HFFc6 (cell line): ENCODE measurements around the gene ZSCAN25. TPM values are rescaled to one million over a fixed set of nuclear protein-coding genes. Genes with fewer than 3 reads are reported as not detected.
"Not testable (repeated sequence)": the region's sequence is repeated elsewhere in the genome, so short reads cannot be mapped to it uniquely, and the experiment has no call there.

Source experiments
- DNase-seq: peaks from one replicate; pipeline ENCODE4 v3.0.0-alpha.2; 2018
- H3K27ac Mint-ChIP-seq: 2 replicates; pipeline ENCODE4 v1.8.0; 2020; ENCODE audit warnings: mild to moderate bottlenecking, mixed read lengths
- H3K27me3 Mint-ChIP-seq: 2 replicates; pipeline ENCODE4 v1.8.0; 2021; ENCODE audit warnings: mild to moderate bottlenecking, moderate library complexity, mixed read lengths; ENCODE audit not compliant: insufficient read depth
- H3K36me3 Mint-ChIP-seq: 2 replicates; pipeline ENCODE4 v1.8.0; 2021; ENCODE audit warnings: low read depth, mixed read lengths
- H3K4me1 Mint-ChIP-seq: 2 replicates; pipeline ENCODE4 v1.8.0; 2020; ENCODE audit warnings: low read depth, mixed read lengths
- H3K4me3 Mint-ChIP-seq: 2 replicates; pipeline ENCODE4 v1.8.0; 2020; ENCODE audit warnings: mild to moderate bottlenecking, moderate library complexity, mixed read lengths
- H3K9me3 Mint-ChIP-seq: 2 replicates; pipeline ENCODE4 v1.8.0; 2020; ENCODE audit warnings: mild to moderate bottlenecking, mixed read lengths
- long read RNA-seq: library from polyadenylated mRNA; unstranded; transcript quantifications from one replicate; pipeline ENCODE4 v2.0.0, GENCODE V29; 2019
- total RNA-seq, 6 experiments: library from RNA; stranded (reverse); fragmentation: NEBNext Ultra II Directional; extraction: Animal tissue kit (Norgen Biotek cat#: 25700); gene quantifications; 2 replicates in 1 of 6; 3 replicates in 5 of 6; pipeline ENCODE4 v1.2.3, GENCODE V29; 2021
- TF ChIP-seq, protein P1 (sequence below): fragments of 200-600 bp; sonication (generic); IDR thresholded peaks from 2 replicates; pipeline ENCODE4 v1.5.0; 2021; ENCODE audit warnings: antibody characterized with exemption, mild to moderate bottlenecking

Gene ZSCAN25
- 10 to 100 TPM in 3 of 6 experiments, 1 to 10 TPM in 3; 9.3 to 12.6 (median 9.9) TPM for total RNA-seq
- long read RNA-seq, full-length matches to known transcripts = 1 of 5 reads
- long read RNA-seq, partial matches to known transcripts = 1 of 5 reads
- long read RNA-seq, other reads (novel, unspliced or antisense) = 3 of 5 reads

DNA sequence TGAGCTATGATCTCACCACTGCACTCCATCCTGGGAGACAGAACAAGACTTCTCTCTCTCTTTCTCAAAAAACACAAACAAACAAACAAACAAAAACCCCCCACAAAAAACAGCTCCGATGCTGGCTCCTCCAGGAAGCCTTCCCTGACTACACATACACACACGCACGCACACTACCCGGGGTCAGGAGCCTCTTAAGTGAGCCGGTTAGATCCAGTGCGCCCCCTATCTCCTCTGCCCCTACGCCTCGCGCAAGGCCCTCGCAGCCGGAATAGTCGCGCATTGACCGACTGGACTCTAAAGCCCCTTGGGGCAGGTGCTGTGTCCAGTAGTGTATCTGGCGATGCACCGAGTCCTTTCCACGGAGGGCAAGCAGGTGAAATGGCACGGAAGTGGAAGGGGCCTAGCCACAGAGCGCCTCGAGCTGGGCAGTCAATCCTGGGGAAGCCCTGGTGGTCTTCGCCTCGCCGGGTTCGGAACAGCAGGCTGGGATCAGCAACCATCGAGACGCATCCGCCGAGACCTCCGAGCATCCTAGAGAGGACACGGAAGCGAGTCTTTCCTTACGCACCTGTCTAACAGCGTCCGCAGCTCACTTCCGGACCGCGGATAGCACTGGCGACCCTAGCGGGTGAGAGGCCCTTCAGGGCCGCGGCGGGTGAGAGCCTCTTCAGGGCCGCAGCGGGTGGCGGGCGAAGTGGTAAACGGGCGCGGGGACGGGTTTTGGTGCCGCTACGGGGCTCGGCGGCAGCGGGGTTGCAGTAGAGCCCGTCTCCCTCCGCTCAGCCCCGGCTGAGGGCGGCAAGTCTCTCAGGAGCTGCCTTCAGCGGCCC, at the start of gene ZSCAN25:
ZSCAN25 (plus strand) TSS at position 588 of the 833 bp plus-strand sequence. CDS start 2,661 bp downstream, outside the sequence.
- DNase-seq = peak; percentile 84
- peak within 1 kb of the TSS; percentile 95 for H3K4me3 Mint-ChIP-seq
- TF ChIP-seq, protein P1, sequence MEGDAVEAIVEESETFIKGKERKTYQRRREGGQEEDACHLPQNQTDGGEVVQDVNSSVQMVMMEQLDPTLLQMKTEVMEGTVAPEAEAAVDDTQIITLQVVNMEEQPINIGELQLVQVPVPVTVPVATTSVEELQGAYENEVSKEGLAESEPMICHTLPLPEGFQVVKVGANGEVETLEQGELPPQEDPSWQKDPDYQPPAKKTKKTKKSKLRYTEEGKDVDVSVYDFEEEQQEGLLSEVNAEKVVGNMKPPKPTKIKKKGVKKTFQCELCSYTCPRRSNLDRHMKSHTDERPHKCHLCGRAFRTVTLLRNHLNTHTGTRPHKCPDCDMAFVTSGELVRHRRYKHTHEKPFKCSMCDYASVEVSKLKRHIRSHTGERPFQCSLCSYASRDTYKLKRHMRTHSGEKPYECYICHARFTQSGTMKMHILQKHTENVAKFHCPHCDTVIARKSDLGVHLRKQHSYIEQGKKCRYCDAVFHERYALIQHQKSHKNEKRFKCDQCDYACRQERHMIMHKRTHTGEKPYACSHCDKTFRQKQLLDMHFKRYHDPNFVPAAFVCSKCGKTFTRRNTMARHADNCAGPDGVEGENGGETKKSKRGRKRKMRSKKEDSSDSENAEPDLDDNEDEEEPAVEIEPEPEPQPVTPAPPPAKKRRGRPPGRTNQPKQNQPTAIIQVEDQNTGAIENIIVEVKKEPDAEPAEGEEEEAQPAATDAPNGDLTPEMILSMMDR = peak; percentile 60
- H3K36me3 Mint-ChIP-seq = peaks cover 13% of the 10 kb centered on the region
- H3K4me1 Mint-ChIP-seq = peaks cover 55% of the 10 kb centered on the region
- H3K27ac Mint-ChIP-seq = peak within 1 kb of the TSS; percentile 90
- H3K27me3 Mint-ChIP-seq = peaks cover 3% of the 10 kb centered on the region
- H3K9me3 Mint-ChIP-seq = no peaks in the 10 kb centered on the region

DNA sequence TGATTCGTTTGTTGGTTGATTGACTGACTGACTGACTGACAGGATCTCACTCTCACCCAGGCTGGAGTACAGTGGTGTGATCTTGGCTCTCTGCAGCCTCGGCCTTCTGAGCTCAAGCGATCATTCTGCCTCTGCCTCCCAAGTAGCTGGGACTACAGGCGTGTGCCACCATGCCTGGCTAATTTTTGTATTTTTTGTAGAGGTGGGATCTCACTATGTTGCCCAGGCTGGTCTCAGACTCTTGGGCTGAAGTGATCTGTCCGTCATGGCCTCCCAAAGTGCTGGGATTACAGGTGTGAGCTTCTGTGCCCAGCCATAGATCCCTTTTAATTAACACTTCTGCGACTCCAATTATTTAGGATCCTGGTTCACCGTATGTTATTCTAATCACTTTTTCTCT, 48.0 kb upstream of the ZSCAN25 start:
- Mint-ChIP-seq H3K36me3 (peaks cover 60% of the 10 kb centered on the region), H3K4me1 (peaks cover 12% of the 10 kb centered on the region)
- not testable (repeated sequence) for H3K27me3 Mint-ChIP-seq, H3K4me3 Mint-ChIP-seq, H3K27ac Mint-ChIP-seq, DNase-seq, H3K9me3 Mint-ChIP-seq

DNA sequence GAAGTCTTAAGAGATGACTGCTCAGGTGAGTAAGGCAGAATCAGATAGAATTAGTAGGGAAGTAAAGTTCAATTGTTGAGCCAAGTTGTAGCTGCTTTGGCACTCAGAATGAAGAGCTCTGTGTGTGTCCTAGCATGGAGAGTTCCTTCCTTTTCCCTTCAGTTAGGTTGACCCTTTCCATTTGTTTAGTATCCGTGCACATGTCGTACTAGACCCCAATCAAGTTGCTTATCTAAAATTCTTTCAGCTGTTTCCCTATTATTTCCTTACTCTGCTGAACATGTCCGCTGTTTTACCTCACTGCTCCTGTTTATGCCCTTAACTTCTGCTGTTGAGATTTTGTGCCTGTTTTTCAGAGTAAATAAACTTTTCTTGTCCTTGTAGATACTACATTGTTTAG, 45.0 kb upstream of the ZSCAN25 start:
- no peak for DNase-seq
- TF ChIP-seq, protein P1 = no peak
- H3K4me1 Mint-ChIP-seq = no peaks in the 10 kb centered on the region
- peaks cover 42% of the 10 kb centered on the region for H3K36me3 Mint-ChIP-seq
- H3K4me3 Mint-ChIP-seq = no peak overlapping the region
- no peak overlapping the region for H3K27ac Mint-ChIP-seq
- no peaks in the 10 kb centered on the region for H3K9me3 Mint-ChIP-seq
- no peaks in the 10 kb centered on the region; the same call in 1 of the 2 replicates for H3K27me3 Mint-ChIP-seq

DNA sequence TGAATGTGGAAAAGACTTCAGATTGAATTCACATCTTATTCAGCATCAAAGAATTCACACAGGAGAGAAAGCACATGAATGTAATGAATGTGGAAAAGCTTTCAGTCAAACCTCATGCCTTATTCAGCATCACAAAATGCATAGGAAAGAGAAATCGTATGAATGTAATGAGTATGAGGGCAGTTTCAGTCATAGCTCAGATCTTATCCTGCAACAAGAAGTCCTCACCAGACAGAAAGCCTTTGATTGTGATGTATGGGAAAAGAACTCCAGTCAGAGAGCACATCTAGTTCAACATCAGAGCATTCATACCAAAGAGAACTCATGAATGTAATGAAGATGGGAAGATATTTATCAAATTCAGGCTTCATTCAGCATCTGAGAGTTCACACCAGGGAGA, 43.5 kb upstream of the ZSCAN25 start:
- DNase-seq = no peak
- Mint-ChIP-seq H3K36me3 (peaks cover 42% of the 10 kb centered on the region), H3K9me3 (no peaks in the 10 kb centered on the region)

DNA sequence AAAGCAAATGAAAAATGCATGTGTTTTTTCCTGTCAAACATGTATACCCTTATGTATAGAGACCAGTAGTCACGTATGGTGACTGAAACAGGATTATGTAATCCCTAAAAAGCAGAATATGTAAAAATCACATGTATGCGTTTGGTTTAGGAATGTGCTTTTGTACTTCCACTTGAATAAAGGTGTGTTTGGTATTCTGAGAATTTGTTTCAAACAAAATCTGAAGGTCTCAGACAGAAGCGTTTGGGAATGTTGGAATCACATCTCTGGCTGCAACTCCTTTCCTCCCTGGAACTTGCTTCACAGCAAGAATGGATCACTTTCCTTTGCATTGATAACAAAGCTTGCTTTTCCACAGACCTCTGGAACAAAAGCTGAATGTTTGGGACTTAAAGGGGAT, 40.5 kb upstream of the ZSCAN25 start:
- no peaks in the 10 kb centered on the region for H3K9me3 Mint-ChIP-seq
- peaks cover 16% of the 10 kb centered on the region for H3K4me1 Mint-ChIP-seq
- no peak overlapping the region for H3K4me3 Mint-ChIP-seq
- no peak for DNase-seq
- TF ChIP-seq, protein P1 = no peak
- peaks cover 28% of the 10 kb centered on the region for H3K36me3 Mint-ChIP-seq
- no peaks in the 10 kb centered on the region for H3K27me3 Mint-ChIP-seq
- H3K27ac Mint-ChIP-seq = no peak overlapping the region

More for the DNA sequence above, 43.5 kb upstream of the ZSCAN25 start:
- no peak overlapping the region for H3K4me3 Mint-ChIP-seq
- no peaks in the 10 kb centered on the region for H3K4me1 Mint-ChIP-seq
- TF ChIP-seq, protein P1 = no peak
- no peak overlapping the region for H3K27ac Mint-ChIP-seq
- H3K27me3 Mint-ChIP-seq = no peaks in the 10 kb centered on the region
